K562 (cell line): ENCODE results near the gene TMEM187. TPM values are rescaled to one million over a fixed set of nuclear protein-coding genes. Genes with fewer than 3 reads are reported as not detected.
A peak's percentile ranks its signal among the peaks of the same experiment; 100 is the strongest.

Experiments
- EP400 ChIP-seq: fragments of 450-650 bp; IDR thresholded peaks from 2 replicates; pipeline ENCODE4 v1.6.1; 2017; ENCODE audit warnings: antibody characterized with exemption, mild to moderate bottlenecking, moderate library complexity
- ETV1 ChIP-seq: fragments of 450-650 bp; conservative IDR thresholded peaks from 2 replicates; pipeline ENCODE4 v1.6.1; 2016; ENCODE audit warnings: missing genetic modification characterization, control low read depth, low read depth, missing compliant biosample characterization
- FOXK2 ChIP-seq, 2 experiments: fragments of 450-650 bp; IDR thresholded peaks in 1 of 2; conservative IDR thresholded peaks in 1 of 2; 2 replicates each; pipeline ENCODE4 v1.6.1; 2016; ENCODE audit warnings: low read depth in 2 of 2, mild to moderate bottlenecking in 1 of 2
- ILF3 ChIP-seq: fragments of 450-650 bp; IDR thresholded peaks from 2 replicates; pipeline ENCODE4 v1.6.1; 2018; ENCODE audit warnings: antibody characterized with exemption, mild to moderate bottlenecking, moderate library complexity, borderline replicate concordance
- KAT2B ChIP-seq: IDR thresholded peaks from one replicate; pipeline ENCODE4 v1.6.1; 2012; ENCODE audit warnings: low read depth, mild to moderate bottlenecking, control low read depth, inconsistent platforms, low read length, moderate library complexity
- MEF2D ChIP-seq: conservative IDR thresholded peaks from 2 replicates; pipeline ENCODE4 v1.6.1; 2016; ENCODE audit warnings: low read depth, missing genetic modification characterization, missing compliant biosample characterization
- MTF1 ChIP-seq: fragments of 250-450 bp; sonication (Bioruptor Pico); IDR thresholded peaks from 2 replicates; pipeline ENCODE4 v1.9.0; 2021; ENCODE audit warnings: moderate library complexity, mild to moderate bottlenecking, inconsistent platforms, borderline replicate concordance
- NFATC3 ChIP-seq: fragments of 450-650 bp; IDR thresholded peaks from 2 replicates; pipeline ENCODE4 v1.6.1; 2017; ENCODE audit warnings: mild to moderate bottlenecking
- PBX2 ChIP-seq, 2 experiments: IDR thresholded peaks in 1 of 2; conservative IDR thresholded peaks in 1 of 2; 2 replicates each; pipeline ENCODE4 v1.6.1; 2016; ENCODE audit warnings: low read depth in 2 of 2, mild to moderate bottlenecking in 1 of 2, missing compliant biosample characterization in 1 of 2, missing genetic modification characterization in 1 of 2, moderate library complexity in 1 of 2
- RAD51 ChIP-seq: fragments of 450-650 bp; IDR thresholded peaks from 2 replicates; pipeline ENCODE4 v1.7.1; 2016; ENCODE audit warnings: low read depth, mild to moderate bottlenecking, borderline replicate concordance
- RFX7 ChIP-seq: fragments of 250-450 bp; sonication (Bioruptor Pico); IDR thresholded peaks from 2 replicates; pipeline ENCODE4 v1.5.1; 2021; ENCODE audit warnings: mild to moderate bottlenecking
- SNIP1 ChIP-seq: fragments of 450-650 bp; IDR thresholded peaks from 2 replicates; pipeline ENCODE4 v1.7.1; 2017; ENCODE audit warnings: low read depth, mild to moderate bottlenecking
- TOE1 ChIP-seq, 2 experiments: fragments of 450-650 bp in 1 of 2; sonication (generic) in 1 of 2; formaldehyde crosslinking in 1 of 2; IDR thresholded peaks; 2 replicates each; pipeline versions ENCODE4 v1.7.1 to v1.8.0; 2016 to 2022; ENCODE audit warnings: borderline replicate concordance in 2 of 2, mild to moderate bottlenecking in 2 of 2, antibody characterized with exemption in 1 of 2, inconsistent platforms in 1 of 2, low read depth in 1 of 2, missing genetic modification reagents in 1 of 2, moderate library complexity in 1 of 2
- ZC3H8 ChIP-seq: fragments of 450-650 bp; IDR thresholded peaks from 2 replicates; pipeline ENCODE4 v1.6.1; 2017
- ZNF263 ChIP-seq: sonication (generic); formaldehyde crosslinking; IDR thresholded peaks from 2 replicates; pipeline ENCODE4 v1.8.0; 2022; ENCODE audit warnings: mild to moderate bottlenecking, missing genetic modification reagents, borderline replicate concordance
- ZNF280B ChIP-seq: fragments of 250-450 bp; sonication (Bioruptor Pico); IDR thresholded peaks from 2 replicates; pipeline ENCODE4 v1.5.1; 2021; ENCODE audit warnings: mild to moderate bottlenecking
- ZNF354B ChIP-seq: fragments of 250-450 bp; sonication (Bioruptor Pico); IDR thresholded peaks from 2 replicates; pipeline ENCODE4 v1.4.0; 2020
- polyA plus RNA-seq, 8 experiments: library from polyadenylated mRNA; depleted of rRNA in 4 of 8; stranded (reverse) in 5 of 8; unstranded in 3 of 8; fragments of >200 nt; fragmentation: Nextera tagmentation in 2 of 8; fragmentation: Illumina TruSeq in 1 of 8; extraction: Ambion mirVana in 2 of 8; extraction: Trizol in 1 of 8; gene quantifications; 2 replicates each; pipeline versions ENCODE4 v1.2.1 to v1.2.3, GENCODE V29; 2011 to 2014; ENCODE audit warnings: inconsistent platforms in 1 of 8, missing spikeins in 1 of 8
- total RNA-seq, 7 experiments: library from RNA; depleted of rRNA in 6 of 7; stranded (reverse); fragments of >200 nt in 6 of 7; fragmentation: Illumina TruSeq in 2 of 7; extraction: Trizol in 2 of 7; gene quantifications; 2 replicates each; pipeline versions ENCODE4 v1.2.1 to v1.2.3, GENCODE V29; 2011 to 2021; ENCODE audit warnings: low replicate concordance in 1 of 7
- TF ChIP-seq, protein P1 (sequence below): sonication (generic); formaldehyde crosslinking; IDR thresholded peaks from 2 replicates; pipeline ENCODE4 v1.8.0; 2023; ENCODE audit warnings: missing genetic modification reagents, mild to moderate bottlenecking, borderline replicate concordance

Gene TMEM187
- total and polyA plus RNA-seq, 9 of the 15 experiments (the other 6 are each of a cell fraction or from before 2014, with no cell fraction given), result 0.13 to 6.4 (median 1.6) TPM

DNA sequence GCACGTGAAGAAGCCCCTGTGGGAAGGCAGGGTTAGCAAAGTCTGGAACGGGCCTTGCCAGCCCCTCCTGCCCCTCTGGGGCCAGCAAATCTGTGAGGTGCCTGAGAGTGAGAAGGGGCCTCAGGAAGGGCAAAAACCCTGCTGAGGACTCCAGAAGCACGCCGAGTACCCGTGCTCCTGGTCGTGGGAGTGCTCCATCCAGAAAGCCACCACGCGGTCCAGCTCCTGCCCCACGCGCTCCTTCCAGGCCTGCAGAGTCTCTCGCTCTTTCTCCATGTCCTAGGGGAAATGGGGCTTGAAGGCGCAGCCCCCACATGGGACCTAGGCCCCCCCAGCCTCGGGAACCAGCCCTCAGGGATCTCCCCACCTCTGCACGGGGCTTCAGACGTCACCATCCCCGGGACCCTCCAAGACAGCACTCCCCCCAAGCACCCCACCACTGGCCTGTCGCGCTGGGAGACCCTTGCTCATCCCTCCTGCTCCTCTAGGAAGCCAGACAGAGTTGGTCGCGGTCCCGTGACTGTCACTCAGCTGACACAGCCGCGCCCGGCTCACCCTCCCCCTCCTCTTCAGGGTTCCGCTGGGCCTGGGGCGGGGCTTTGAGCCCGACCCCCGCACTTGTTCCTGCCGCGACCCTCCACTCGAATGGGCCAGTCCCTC is 28.3 kb upstream of the TMEM187 start, which contains the start of gene RENBP (continued):
- TF ChIP-seq, protein P1, sequence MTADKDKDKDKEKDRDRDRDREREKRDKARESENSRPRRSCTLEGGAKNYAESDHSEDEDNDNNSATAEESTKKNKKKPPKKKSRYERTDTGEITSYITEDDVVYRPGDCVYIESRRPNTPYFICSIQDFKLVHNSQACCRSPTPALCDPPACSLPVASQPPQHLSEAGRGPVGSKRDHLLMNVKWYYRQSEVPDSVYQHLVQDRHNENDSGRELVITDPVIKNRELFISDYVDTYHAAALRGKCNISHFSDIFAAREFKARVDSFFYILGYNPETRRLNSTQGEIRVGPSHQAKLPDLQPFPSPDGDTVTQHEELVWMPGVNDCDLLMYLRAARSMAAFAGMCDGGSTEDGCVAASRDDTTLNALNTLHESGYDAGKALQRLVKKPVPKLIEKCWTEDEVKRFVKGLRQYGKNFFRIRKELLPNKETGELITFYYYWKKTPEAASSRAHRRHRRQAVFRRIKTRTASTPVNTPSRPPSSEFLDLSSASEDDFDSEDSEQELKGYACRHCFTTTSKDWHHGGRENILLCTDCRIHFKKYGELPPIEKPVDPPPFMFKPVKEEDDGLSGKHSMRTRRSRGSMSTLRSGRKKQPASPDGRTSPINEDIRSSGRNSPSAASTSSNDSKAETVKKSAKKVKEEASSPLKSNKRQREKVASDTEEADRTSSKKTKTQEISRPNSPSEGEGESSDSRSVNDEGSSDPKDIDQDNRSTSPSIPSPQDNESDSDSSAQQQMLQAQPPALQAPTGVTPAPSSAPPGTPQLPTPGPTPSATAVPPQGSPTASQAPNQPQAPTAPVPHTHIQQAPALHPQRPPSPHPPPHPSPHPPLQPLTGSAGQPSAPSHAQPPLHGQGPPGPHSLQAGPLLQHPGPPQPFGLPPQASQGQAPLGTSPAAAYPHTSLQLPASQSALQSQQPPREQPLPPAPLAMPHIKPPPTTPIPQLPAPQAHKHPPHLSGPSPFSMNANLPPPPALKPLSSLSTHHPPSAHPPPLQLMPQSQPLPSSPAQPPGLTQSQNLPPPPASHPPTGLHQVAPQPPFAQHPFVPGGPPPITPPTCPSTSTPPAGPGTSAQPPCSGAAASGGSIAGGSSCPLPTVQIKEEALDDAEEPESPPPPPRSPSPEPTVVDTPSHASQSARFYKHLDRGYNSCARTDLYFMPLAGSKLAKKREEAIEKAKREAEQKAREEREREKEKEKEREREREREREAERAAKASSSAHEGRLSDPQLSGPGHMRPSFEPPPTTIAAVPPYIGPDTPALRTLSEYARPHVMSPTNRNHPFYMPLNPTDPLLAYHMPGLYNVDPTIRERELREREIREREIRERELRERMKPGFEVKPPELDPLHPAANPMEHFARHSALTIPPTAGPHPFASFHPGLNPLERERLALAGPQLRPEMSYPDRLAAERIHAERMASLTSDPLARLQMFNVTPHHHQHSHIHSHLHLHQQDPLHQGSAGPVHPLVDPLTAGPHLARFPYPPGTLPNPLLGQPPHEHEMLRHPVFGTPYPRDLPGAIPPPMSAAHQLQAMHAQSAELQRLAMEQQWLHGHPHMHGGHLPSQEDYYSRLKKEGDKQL (CRISPR knock-in tag), result no peak
- no peak for TF ChIP-seq FOXK2 (conservative IDR thresholded peaks at IDR 0.05 in 1 of 2, IDR thresholded peaks at IDR 0.05 in 1 of 2; ENCODE audit: low read depth in 2 of 2)
- TF ChIP-seq EP400, result peak; percentile 66; the same call in 1 of the 2 replicates
- TF ChIP-seq ETV1, result no peak
- peak; percentile 96 for TF ChIP-seq ZNF263 (CRISPR knock-in tag)
- no peak for TF ChIP-seq SNIP1
- TF ChIP-seq ZC3H8, result no peak
- no peak for TF ChIP-seq RFX7 (CRISPR knock-in tag)
- no peak for TF ChIP-seq KAT2B
- no peak for TF ChIP-seq NFATC3
- TF ChIP-seq PBX2 (CRISPR knock-in tag; IDR thresholded peaks at IDR 0.05; ENCODE audit: low read depth), result no peak
- peak; percentile 55 for TF ChIP-seq PBX2 (tag; conservative IDR thresholded peaks at IDR 0.05; ENCODE audit: low read depth)
- no peak for TF ChIP-seq ZNF354B
- TF ChIP-seq MEF2D, result no peak
- no peak for TF ChIP-seq MTF1 (CRISPR knock-in tag)
- peak; percentile 83 for TF ChIP-seq RAD51
- no peak for TF ChIP-seq ILF3
- TF ChIP-seq TOE1 (IDR thresholded peaks at IDR 0.05; ENCODE audit: borderline replicate concordance), result peak; percentile 83
- TF ChIP-seq TOE1 (CRISPR knock-in tag; IDR thresholded peaks at IDR 0.05; ENCODE audit: borderline replicate concordance, low read depth), result no peak
- no peak for TF ChIP-seq ZNF280B (CRISPR knock-in tag)
